Left ventricle myocardium inferior (tissue), 1 donor: ENCODE results near the gene FAM237A. TPM values are rescaled to one million over a fixed set of nuclear protein-coding genes. Genes with fewer than 3 reads are reported as not detected.
A peak's percentile ranks its signal among the peaks of the same experiment; 100 is the strongest.

Source experiments
- DNase-seq: peaks from one replicate; pipeline ENCODE4 v3.0.0-alpha.2; 2020
- H3K27ac ChIP-seq: fragments of 200-600 bp; replicated peaks from 2 replicates; pipeline ENCODE4 v1.8.0; 2021
- H3K27me3 ChIP-seq: fragments of 200-600 bp; 2 replicates; pipeline ENCODE4 v1.8.0; 2021; ENCODE audit warnings: low read depth
- H3K36me3 ChIP-seq: fragments of 200-600 bp; 2 replicates; pipeline ENCODE4 v1.8.0; 2021
- H3K4me1 ChIP-seq: fragments of 200-600 bp; 2 replicates; pipeline ENCODE4 v1.8.0; 2021
- H3K4me3 ChIP-seq: fragments of 200-600 bp; 2 replicates; pipeline ENCODE4 v1.8.0; 2021; ENCODE audit warnings: mild to moderate bottlenecking, moderate library complexity
- H3K9me3 ChIP-seq: fragments of 200-600 bp; replicated peaks from 2 replicates; pipeline ENCODE4 v1.8.0; 2021
- CTCF ChIP-seq: fragments of 200-600 bp; IDR thresholded peaks from 2 replicates; pipeline ENCODE4 v1.8.0; 2021; ENCODE audit warnings: antibody characterized with exemption, mild to moderate bottlenecking, borderline replicate concordance
- intact Hi-C: fragments of 100-400 bp; cut with micrococcal nuclease; formaldehyde crosslinking; loops from one replicate; pipeline ENCODE4 v1.11.0; 2022
- long read RNA-seq: library from polyadenylated mRNA; unstranded; transcript quantifications from one replicate; pipeline ENCODE4 v2.0.0, GENCODE V29; 2021
- total RNA-seq: library from RNA; stranded (reverse); fragmentation: NEBNext Ultra II Directional; extraction: Animal tissue kit (Norgen Biotek cat#: 25700); gene quantifications from one replicate; pipeline ENCODE4 v1.2.1, GENCODE V29; 2021
- donor health status: DM: no; HTN: yes; CAD: no; lungs with severe emphysema.

FAM237A gene
- not detected for total RNA-seq
- long read RNA-seq = 0 reads

GRCh38 chr2:206642075-206643025, at the start of gene FAM237A:
Gene FAM237A (plus strand): TSS chr2:206642487. CDS start chr2:206644237, 1,750 bp downstream.
- no peaks in the 10 kb centered on the region for H3K36me3 ChIP-seq
- H3K27ac ChIP-seq = no peak within 1 kb of the TSS
- no peak for DNase-seq
- no peaks in the 10 kb centered on the region for H3K9me3 ChIP-seq
- peaks cover 77% of the 10 kb centered on the region for H3K27me3 ChIP-seq
- no peak for TF ChIP-seq CTCF
- intact Hi-C loops = no loop called here
- H3K4me1 ChIP-seq = peaks cover 7% of the 10 kb centered on the region
- H3K4me3 ChIP-seq = peak within 1 kb of the TSS; percentile 49

- no peaks in the 10 kb centered on the region for H3K9me3 ChIP-seq
- no peak overlapping the region for H3K27ac ChIP-seq
- TF ChIP-seq CTCF = no peak
- intact Hi-C loops = no loop called here
- no peak for DNase-seq
- no peaks in the 10 kb centered on the region for H3K4me1 ChIP-seq
- H3K27me3 ChIP-seq = no peaks in the 10 kb centered on the region
- no peak overlapping the region for H3K4me3 ChIP-seq
- peaks cover 7% of the 10 kb centered on the region for H3K36me3 ChIP-seq
Observed at GRCh38 chr2:206597717-206598218, 44.5 kb upstream of the FAM237A start.

- no peak for TF ChIP-seq CTCF
- intact Hi-C loops = no loop called here
Observed at GRCh38 chr2:206603243-206603642, 39.0 kb upstream of the FAM237A start.

GRCh38 chr2:206610451-206610850, 31.8 kb upstream of the FAM237A start:
- Histone ChIP-seq H3K9me3 (no peaks in the 10 kb centered on the region), H3K4me1 (peaks cover 2% of the 10 kb centered on the region), H3K36me3 (no peaks in the 10 kb centered on the region), H3K27ac (no peak overlapping the region), H3K4me3 (no peak overlapping the region), H3K27me3 (no peaks in the 10 kb centered on the region)
- TF ChIP-seq CTCF = no peak
- intact Hi-C loops = no loop called here
- no peak for DNase-seq

More at GRCh38 chr2:206603243-206603642, 39.0 kb upstream of the FAM237A start:
- Histone ChIP-seq H3K9me3 (no peaks in the 10 kb centered on the region), H3K4me1 (no peaks in the 10 kb centered on the region), H3K4me3 (no peak overlapping the region), H3K27me3 (no peaks in the 10 kb centered on the region), H3K27ac (no peak overlapping the region), H3K36me3 (no peaks in the 10 kb centered on the region)
- DNase-seq = no peak

- no peak for TF ChIP-seq CTCF
- Histone ChIP-seq H3K36me3 (no peaks in the 10 kb centered on the region), H3K27ac (no peak overlapping the region), H3K9me3 (no peaks in the 10 kb centered on the region), H3K27me3 (no peaks in the 10 kb centered on the region), H3K4me1 (peaks cover 5% of the 10 kb centered on the region), H3K4me3 (no peak overlapping the region)
- no peak for DNase-seq
- intact Hi-C loops = no loop called here
Observed at GRCh38 chr2:206611191-206611590, 31.1 kb upstream of the FAM237A start.
